Activated T-cell treated with anti-CD3 and anti-CD28 coated beads, Interleukin-2, amount 50 U/mL, for 1 hour (primary cell): ENCODE results near the gene CDH23.

ENCODE experiments used
- DNase-seq: peaks from one replicate; pipeline ENCODE4 v3.0.0-alpha.2; 2020

CDH23 gene

GRCh38 chr10:71573562-71574518 is 177.1 kb downstream of the CDH23 start:
- no peak for DNase-seq

- DNase-seq, result no peak
Measured at GRCh38 chr10:71575451-71575850, 178.7 kb downstream of the CDH23 start.

- no peak for DNase-seq
Measured at GRCh38 chr10:71575934-71576801, 179.4 kb downstream of the CDH23 start.

- DNase-seq, result no peak
Measured at GRCh38 chr10:71576842-71577241, 180.1 kb downstream of the CDH23 start.

DNA sequence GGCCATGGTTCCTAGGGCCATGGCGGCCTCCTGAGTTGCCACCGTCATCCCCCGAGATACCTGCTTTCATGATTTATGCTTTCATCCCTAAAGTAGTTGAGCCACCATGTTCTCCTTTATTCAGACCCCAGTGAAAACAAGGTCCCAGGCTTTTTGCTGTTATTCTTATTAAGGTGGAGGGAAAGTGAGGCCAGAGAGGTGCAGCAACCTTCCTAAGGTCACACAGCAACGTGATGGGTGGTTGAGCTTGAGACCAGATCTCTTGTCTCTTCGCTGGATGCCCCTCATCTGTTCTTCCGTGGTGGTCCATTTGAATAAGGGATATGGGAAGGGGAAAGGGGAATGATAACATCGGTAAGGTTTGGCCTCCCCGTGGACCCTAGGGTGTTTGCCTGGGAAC is 180.6 kb downstream of the CDH23 start:
- DNase-seq, result no peak

GRCh38 chr10:71578069-71578468 is 181.3 kb downstream of the CDH23 start:
- no peak for DNase-seq

DNA sequence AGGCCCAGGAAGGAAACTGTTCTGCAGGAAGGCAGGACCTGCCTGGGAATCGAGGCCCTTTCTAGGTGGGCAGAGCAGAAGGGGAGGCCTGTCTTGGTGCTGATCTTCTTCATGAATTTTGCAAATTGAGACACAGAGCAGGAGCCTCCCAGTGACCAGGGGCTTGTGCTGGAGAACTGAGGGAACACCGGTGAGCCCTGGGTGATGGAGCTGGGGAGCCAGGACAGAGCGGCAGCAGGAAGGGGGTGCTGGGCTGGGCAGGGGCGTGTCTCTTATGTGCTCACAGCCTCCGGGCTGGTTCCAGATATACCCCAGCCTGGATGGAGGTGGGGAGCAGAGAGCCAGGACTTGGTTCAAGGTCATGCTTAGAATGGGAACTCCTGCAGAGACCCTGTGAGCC is 182.9 kb downstream of the CDH23 start:
- DNase-seq, result no peak

- DNase-seq, result no peak
Measured at GRCh38 chr10:71580415-71580814, 183.7 kb downstream of the CDH23 start.

GRCh38 chr10:71580926-71581325 is 184.2 kb downstream of the CDH23 start:
- no peak for DNase-seq

GRCh38 chr10:71581376-71581775 is 184.7 kb downstream of the CDH23 start:
- DNase-seq, result no peak

DNA sequence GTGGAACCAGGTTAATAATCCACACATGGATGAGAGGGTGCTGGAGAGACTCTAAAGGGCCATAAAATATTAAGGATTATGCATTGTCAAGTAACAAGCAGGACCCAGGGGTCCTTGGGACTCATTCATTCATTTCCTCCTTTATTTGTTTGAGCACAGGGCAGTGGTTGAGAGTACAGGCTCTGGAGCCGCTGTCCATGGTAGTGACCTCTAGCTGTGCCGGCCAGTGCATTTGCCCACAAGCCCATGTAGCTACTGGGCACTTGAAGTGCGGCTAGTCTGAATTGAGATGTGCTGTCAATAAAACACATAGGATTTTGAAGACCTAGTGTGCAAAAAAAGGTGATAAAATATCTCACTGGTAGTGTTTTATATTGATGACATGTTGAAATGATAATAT is 185.3 kb downstream of the CDH23 start:
- DNase-seq, result no peak

DNA sequence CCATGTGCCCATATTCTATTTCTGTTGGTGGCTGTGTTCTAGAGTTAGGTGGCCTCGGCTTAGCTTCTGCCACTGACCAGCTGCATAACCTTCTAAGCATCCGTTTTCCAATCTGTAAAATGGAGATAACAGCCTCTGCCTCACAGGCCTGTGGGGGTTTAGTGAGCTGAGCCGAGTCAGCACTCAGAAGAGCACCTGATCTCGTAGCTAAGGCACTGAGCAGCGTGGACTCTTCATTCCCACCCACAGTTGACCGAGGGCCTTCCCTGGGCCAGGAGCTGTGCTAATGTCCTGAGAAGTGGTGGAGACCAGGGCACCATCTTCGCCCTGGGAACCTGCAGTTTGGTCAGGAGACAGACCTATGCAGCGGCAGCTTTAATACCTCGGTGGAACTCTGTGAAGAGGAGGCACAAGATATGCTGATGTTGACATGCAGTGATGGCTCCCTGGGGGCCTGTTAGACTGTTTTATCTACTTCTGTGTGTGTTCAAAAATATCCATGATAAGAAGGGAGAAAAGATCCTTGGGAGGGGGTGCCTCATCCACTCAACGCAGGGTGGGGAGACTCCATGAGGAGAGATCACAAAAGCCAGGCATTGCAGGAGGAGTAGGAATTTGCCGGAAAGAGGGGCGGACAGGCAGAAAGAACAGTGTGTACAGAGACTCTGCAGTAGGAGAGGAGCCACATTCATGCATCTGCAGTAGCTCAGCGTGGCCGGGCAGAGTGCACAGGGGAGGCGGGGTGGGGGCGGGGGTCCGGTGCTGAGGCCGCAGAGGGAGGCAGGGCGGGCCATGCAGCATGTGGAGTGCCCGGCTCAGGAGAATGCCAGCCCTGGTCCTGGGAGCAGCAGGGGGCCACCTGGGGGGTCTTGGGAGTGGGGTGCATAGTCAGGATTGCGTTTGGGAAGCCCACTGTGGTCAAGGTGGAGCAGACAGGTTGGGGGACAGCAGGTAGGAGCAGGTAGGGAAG is 186.1 kb downstream of the CDH23 start:
- no peak for DNase-seq

GRCh38 chr10:71584461-71584860 is 187.7 kb downstream of the CDH23 start:
- no peak for DNase-seq

DNA sequence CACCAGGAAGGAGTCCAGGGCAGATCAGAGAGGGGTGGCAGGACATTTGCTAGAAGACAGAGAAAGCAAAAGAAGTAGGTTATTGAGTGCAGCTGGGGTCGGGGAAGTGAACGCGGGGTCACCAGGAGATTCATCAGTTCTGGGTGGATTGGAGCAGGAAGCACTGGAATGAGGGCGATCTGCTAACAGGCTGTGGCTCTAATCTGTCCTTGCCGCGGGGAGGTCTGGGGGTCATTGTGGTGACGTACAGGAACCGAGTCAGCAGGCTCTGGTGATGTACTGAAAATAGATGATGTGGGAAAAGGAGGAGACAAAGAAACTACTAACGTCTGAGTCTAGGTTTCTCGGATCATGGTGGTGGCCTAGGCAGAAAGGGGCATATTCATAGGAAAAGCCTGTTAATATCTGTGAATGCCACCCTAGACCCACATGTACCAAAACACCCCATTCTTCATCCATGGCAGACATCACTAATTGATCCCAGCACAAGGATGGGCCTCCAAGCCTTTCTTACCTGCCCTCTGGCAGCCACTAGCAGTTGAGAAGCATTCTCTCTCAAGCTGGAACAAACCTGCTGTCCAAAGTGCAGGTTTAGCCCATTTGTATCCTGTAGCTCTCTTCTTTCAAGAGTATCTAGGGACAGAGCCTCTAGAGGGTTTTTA is 188.3 kb downstream of the CDH23 start:
- no peak for DNase-seq

DNA sequence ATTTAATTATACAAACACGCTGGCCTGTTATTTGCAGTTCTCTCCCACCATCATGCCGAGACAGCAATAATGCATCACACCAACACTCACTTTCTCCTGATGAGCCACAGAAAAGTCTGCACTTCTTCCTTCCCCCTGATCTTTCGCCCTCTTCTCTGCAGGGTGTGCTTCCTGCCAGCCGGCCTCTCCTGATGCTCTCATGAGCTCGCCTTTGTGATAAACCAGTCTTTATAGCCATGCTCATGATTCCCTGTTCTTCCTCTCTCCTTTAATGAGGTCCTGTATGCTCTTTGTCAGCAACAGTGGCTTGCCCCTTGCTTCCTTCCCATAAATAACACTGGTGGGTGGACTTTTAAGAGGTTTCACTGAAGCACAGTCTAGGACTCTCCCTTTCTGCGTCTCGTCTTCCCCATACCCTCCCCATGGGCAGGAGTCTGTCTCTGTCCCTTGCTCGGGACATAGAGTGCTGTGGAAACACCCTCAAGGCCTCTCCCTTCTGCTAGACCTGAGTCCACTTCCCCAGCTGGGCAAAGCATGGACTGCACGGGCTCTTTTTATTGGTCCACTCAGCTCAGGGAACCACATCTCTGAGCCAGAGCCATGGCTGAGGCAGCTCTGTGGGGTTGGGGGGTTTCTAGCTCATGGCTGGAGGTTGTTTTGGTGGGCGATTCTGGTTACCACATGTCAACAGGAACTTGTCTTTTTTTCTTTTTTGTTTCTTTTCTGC is 189.0 kb downstream of the CDH23 start:
- no peak for DNase-seq

DNA sequence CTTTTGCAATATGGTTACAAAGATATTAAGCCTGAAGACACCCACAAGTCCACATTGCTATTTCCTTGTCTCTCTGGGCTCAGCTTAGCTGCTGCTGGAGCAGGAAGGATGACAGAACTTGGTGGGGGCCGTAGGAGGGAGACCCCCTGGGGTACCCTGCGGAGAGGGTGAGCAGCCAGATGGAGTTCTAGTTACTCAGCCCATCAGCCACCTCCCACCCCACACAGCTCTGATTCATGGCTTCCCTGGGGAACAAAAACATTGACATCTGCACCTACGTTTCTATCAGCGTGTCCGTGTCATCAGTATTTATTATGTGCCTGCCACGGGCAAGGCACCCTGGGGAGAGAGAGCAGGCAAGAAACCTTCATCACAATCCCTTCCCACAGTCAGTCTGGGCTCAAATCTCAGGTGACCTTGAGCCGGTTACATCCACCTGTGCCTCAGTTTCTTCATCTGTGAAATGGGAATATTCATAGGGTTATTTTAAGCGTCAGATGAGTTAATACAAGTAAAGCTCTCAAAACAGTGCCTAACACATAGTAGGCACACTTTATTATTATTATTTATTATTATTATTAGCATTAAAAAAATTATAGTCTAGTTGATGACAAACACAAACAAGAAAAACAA is 191.3 kb downstream of the CDH23 start:
- no peak for DNase-seq

DNA sequence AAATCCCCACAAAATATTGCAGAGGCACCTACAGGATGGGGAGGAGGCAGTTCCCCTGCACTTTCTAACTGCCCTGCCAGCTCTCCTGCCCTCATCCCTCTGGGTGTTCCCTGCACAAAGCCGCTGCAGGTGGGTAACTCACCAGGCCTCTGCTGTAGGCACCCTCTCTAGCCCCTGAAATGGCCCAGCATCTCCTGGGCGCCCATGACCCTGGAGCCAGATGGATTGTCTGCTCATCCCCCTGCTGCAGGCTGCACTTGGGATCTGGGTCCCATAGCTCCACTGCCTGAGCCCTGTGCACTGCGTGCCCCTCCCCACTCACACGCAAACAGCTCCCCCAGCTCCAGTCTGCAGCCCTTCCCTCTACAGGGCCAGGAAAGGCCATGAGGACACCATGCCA is 192.0 kb downstream of the CDH23 start:
- no peak for DNase-seq

DNA sequence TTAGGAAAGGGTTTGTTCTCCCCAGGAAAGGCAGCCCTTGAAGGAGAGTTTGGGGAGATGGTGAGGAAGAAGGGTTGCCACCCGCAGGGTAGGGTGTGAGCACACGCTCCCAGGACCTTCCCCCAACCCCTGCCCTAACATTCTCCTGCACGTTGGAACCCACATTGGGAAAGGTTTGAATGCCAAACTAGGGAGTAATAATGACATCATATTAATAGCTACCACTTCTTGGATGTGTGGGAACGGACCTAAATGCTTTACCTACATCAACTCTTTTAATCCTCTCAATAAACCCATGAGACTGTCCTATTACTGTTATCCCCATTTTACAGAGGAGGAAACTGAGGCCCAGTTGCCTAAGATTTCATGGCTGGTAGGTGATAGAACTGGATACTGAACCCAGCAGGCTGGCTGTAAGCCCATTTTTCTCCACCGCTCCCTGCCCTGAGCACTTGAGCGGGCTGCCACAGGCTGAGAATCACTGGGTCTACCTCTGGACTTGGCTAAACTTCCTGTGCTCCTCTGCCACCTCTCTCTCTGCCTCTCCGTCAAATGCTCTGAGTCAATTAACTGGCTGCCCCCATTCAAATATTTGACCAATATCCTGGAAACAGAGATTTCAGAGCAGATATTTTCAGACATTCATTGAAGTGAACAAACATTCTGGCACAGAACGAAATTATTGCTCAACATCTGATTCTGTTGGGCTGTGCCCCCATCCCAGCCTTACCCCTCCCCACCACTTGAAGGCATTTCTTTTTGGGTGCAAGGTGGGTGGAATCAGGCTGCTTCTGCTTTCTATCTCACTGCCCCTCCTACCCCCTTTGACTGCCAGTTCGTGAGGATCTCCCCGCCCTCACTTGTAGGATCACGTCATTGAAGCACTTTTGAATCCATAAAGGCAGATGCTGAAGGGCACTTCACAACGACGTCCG is 193.2 kb downstream of the CDH23 start:
- no peak for DNase-seq

GRCh38 chr10:71590781-71591350 is 194.1 kb downstream of the CDH23 start:
- DNase-seq, result no peak
